H9 (cell line): Measurements from ENCODE around the gene EFCC1. TPM values are rescaled to one million over a fixed set of nuclear protein-coding genes. Genes with fewer than 3 reads are reported as not detected.

Source experiments
- DNase-seq: peaks from one replicate; pipeline ENCODE4 v3.0.0-alpha.2; 2017
- H2AFZ ChIP-seq: one replicate; pipeline ENCODE4 v1.6.1; 2013; ENCODE audit warnings: mild to moderate bottlenecking, low read length, control low read depth, moderate library complexity
- H2AK5ac ChIP-seq: 2 replicates; pipeline ENCODE4 v1.6.1; 2013; ENCODE audit warnings: low read length, control low read depth, mixed read lengths; ENCODE audit not compliant: insufficient read length
- H2BK120ac ChIP-seq: one replicate; pipeline ENCODE4 v1.6.1; 2013; ENCODE audit warnings: low read depth, mild to moderate bottlenecking, low read length, control low read depth, inconsistent platforms; ENCODE audit not compliant: poor library complexity, severe bottlenecking
- H2BK12ac ChIP-seq: 2 replicates; pipeline ENCODE4 v1.6.1; 2013; ENCODE audit warnings: low read length, control low read depth, mixed read lengths, low read depth; ENCODE audit not compliant: insufficient read length
- H2BK15ac ChIP-seq: 2 replicates; pipeline ENCODE4 v1.6.1; 2013; ENCODE audit warnings: low read depth, low read length, control low read depth
- H2BK20ac ChIP-seq: one replicate; pipeline ENCODE4 v1.6.1; 2013; ENCODE audit warnings: low read depth, mild to moderate bottlenecking, low read length, control low read depth, inconsistent platforms; ENCODE audit not compliant: poor library complexity, severe bottlenecking
- H2BK5ac ChIP-seq: 2 replicates; pipeline ENCODE4 v1.6.1; 2013; ENCODE audit warnings: low read length, control low read depth, mixed read lengths; ENCODE audit not compliant: insufficient read length
- H3K14ac ChIP-seq: 2 replicates; pipeline ENCODE4 v1.6.1; 2013; ENCODE audit warnings: low read length, control low read depth; ENCODE audit not compliant: insufficient read depth
- H3K18ac ChIP-seq: 2 replicates; pipeline ENCODE4 v1.6.1; 2013; ENCODE audit warnings: low read depth, mild to moderate bottlenecking, mixed read lengths, low read length, control low read depth; ENCODE audit not compliant: insufficient read length
- H3K23ac ChIP-seq: 2 replicates; pipeline ENCODE4 v1.6.1; 2013; ENCODE audit warnings: low read length, control low read depth, mixed read lengths, low read depth; ENCODE audit not compliant: insufficient read length
- H3K23me2 ChIP-seq: 2 replicates; pipeline ENCODE4 v1.6.1; 2013; ENCODE audit warnings: low read depth, mild to moderate bottlenecking, mixed read lengths, low read length, control low read depth; ENCODE audit not compliant: insufficient read length, poor library complexity, severe bottlenecking
- H3K27ac ChIP-seq: 2 replicates; pipeline ENCODE4 v1.5.1; 2013; ENCODE audit warnings: low read length, control low read depth, mixed read lengths, low read depth; ENCODE audit not compliant: insufficient read length
- H3K27me3 ChIP-seq: 2 replicates; pipeline ENCODE4 v1.6.1; 2013; ENCODE audit warnings: low read length, control low read depth, inconsistent platforms; ENCODE audit not compliant: insufficient read depth
- H3K4ac ChIP-seq: 2 replicates; pipeline ENCODE4 v1.6.1; 2013; ENCODE audit warnings: low read depth, mild to moderate bottlenecking, control low read depth, inconsistent platforms, low read length, moderate library complexity
- H3K4me1 ChIP-seq: 2 replicates; pipeline ENCODE4 v1.6.1; 2013; ENCODE audit warnings: low read length, control low read depth, inconsistent platforms; ENCODE audit not compliant: insufficient read depth
- H3K4me2 ChIP-seq: 2 replicates; pipeline ENCODE4 v1.6.1; 2013; ENCODE audit warnings: low read length, control low read depth, mixed read lengths; ENCODE audit not compliant: insufficient read length, insufficient read depth
- H3K56ac ChIP-seq: 2 replicates; pipeline ENCODE4 v1.6.1; 2013; ENCODE audit warnings: low read depth, mild to moderate bottlenecking, mixed read lengths, low read length, control low read depth; ENCODE audit not compliant: insufficient read length
- H3K79me1 ChIP-seq: 2 replicates; pipeline ENCODE4 v1.6.1; 2013; ENCODE audit warnings: low read depth, mild to moderate bottlenecking, moderate library complexity, low read length, control low read depth, inconsistent platforms; ENCODE audit not compliant: insufficient read depth, poor library complexity, severe bottlenecking
- H3K79me2 ChIP-seq: 2 replicates; pipeline ENCODE4 v1.6.1; 2013; ENCODE audit warnings: low read length, control low read depth, inconsistent platforms; ENCODE audit not compliant: insufficient read depth
- H3K9ac ChIP-seq: 2 replicates; pipeline ENCODE4 v1.6.1; 2013; ENCODE audit warnings: low read length, control low read depth, mixed read lengths; ENCODE audit not compliant: insufficient read length; ENCODE audit errors: extremely low read depth
- H3K9me3 ChIP-seq: one replicate; pipeline ENCODE4 v1.6.1; 2013; ENCODE audit warnings: low read depth, low read length, inconsistent platforms; ENCODE audit not compliant: control insufficient read depth
- H3T11ph ChIP-seq: one replicate; pipeline ENCODE4 v1.6.1; 2013; ENCODE audit warnings: mild to moderate bottlenecking, low read length, control low read depth, inconsistent platforms
- H4K20me1 ChIP-seq: one replicate; pipeline ENCODE4 v1.6.1; 2013; ENCODE audit not compliant: control insufficient read depth, insufficient read length, insufficient read depth
- H4K5ac ChIP-seq: 2 replicates; pipeline ENCODE4 v1.6.1; 2013; ENCODE audit warnings: low read depth, mild to moderate bottlenecking, mixed read lengths, low read length, control low read depth; ENCODE audit not compliant: insufficient read length
- H4K8ac ChIP-seq: replicated peaks from 2 replicates; pipeline ENCODE4 v1.6.1; 2013; ENCODE audit warnings: low read length, control low read depth, mixed read lengths, low read depth; ENCODE audit not compliant: insufficient read length
- H4K91ac ChIP-seq: 2 replicates; pipeline ENCODE4 v1.6.1; 2013; ENCODE audit warnings: low read depth, mild to moderate bottlenecking, moderate library complexity, mixed read lengths, low read length, control low read depth; ENCODE audit not compliant: insufficient read length
- H3K27ac Mint-ChIP-seq, 3 experiments: 2 replicates in 2 of 3; 3 replicates in 1 of 3; pipeline ENCODE4 v1.8.0; 2020 to 2021; ENCODE audit warnings: mixed read lengths in 3 of 3, mild to moderate bottlenecking in 1 of 3, moderate library complexity in 1 of 3
- H3K27me3 Mint-ChIP-seq: 2 replicates; pipeline ENCODE4 v1.8.0; 2021; ENCODE audit warnings: low read depth, mild to moderate bottlenecking, moderate library complexity, mixed read lengths
- H3K36me3 Mint-ChIP-seq, 3 experiments: 2 replicates in 2 of 3; 3 replicates in 1 of 3; pipeline ENCODE4 v1.8.0; 2020 to 2021; ENCODE audit warnings: low read depth in 3 of 3, mixed read lengths in 3 of 3; ENCODE audit not compliant: insufficient read depth in 1 of 3
- H3K4me1 Mint-ChIP-seq, 2 experiments: 2 replicates each; pipeline ENCODE4 v1.8.0; 2020; ENCODE audit warnings: mixed read lengths in 2 of 2
- H3K4me3 Mint-ChIP-seq, 2 experiments: 2 replicates in 1 of 2; 3 replicates in 1 of 2; pipeline ENCODE4 v1.8.0; 2020 to 2021; ENCODE audit warnings: mild to moderate bottlenecking in 2 of 2, mixed read lengths in 2 of 2, moderate library complexity in 1 of 2
- H3K9me3 Mint-ChIP-seq, 2 experiments: 2 replicates in 1 of 2; 3 replicates in 1 of 2; pipeline ENCODE4 v1.8.0; 2020; ENCODE audit warnings: mild to moderate bottlenecking in 2 of 2, mixed read lengths in 2 of 2, moderate library complexity in 1 of 2
- CTCF ChIP-seq: fragments of 200-600 bp; sonication (generic); conservative IDR thresholded peaks from 3 replicates; pipeline ENCODE4 v1.8.0; 2021; ENCODE audit warnings: antibody characterized with exemption, mild to moderate bottlenecking
- WGBS: extraction: QIAGEN DNeasy Blood & Tissue Kit; methylation state at CpG from one replicate; pipeline ENCODE4 v1.1.7; 2013; ENCODE audit warnings: missing lambda C conversion rate, low lambda C conversion rate, mixed read lengths; ENCODE audit not compliant: insufficient read length; ENCODE audit errors: extremely low coverage; 5-methylcytosine and 5-hydroxymethylcytosine counted together
- total RNA-seq: library from RNA; stranded (reverse); gene quantifications from 2 replicates; pipeline ENCODE4 v1.2.1, GENCODE V29; 2021

The EFCC1 gene
- total RNA-seq, 1 experiment from 2014 or later = 0.09 TPM

GRCh38 chr3:129070086-129070885 is 69.2 kb downstream of the EFCC1 start:
- H2BK5ac ChIP-seq = no peak overlapping the region
- H3K4me3 Mint-ChIP-seq = no peak overlapping the region
- no CpG with 5 or more reads among the region's 8 CpGs for WGBS
- no peak overlapping the region; a peak in 1 of 7 replicates for H3K27ac Mint-ChIP-seq
- H2BK120ac ChIP-seq = no peak overlapping the region
- H4K91ac ChIP-seq = no peak overlapping the region
- H3K4ac ChIP-seq = no peak overlapping the region
- H3K9ac ChIP-seq = no peak overlapping the region
- H3K23me2 ChIP-seq = no peaks in the 10 kb centered on the region
- no peaks in the 10 kb centered on the region for H4K20me1 ChIP-seq
- H3K9me3 ChIP-seq = no peaks in the 10 kb centered on the region
- H3K23ac ChIP-seq = no peak overlapping the region
- TF ChIP-seq CTCF = no peak
- no peaks in the 10 kb centered on the region for H3K4me1 Mint-ChIP-seq
- H3K9me3 Mint-ChIP-seq = peaks cover 0 to 2% of the 10 kb centered on the region in 2 experiments; a peak in 1 of 5 replicates
- H4K8ac ChIP-seq = no peak overlapping the region
- no peaks in the 10 kb centered on the region for H3K27me3 ChIP-seq
- no peak overlapping the region for H2AFZ ChIP-seq
- no peaks in the 10 kb centered on the region for H3K79me2 ChIP-seq
- no peaks in the 10 kb centered on the region for H3K79me1 ChIP-seq
- H2BK12ac ChIP-seq = no peak overlapping the region
- no peak overlapping the region for H3K14ac ChIP-seq
- H3K4me1 ChIP-seq = no peaks in the 10 kb centered on the region
- H2AK5ac ChIP-seq = no peak overlapping the region
- no peak for DNase-seq
- H3K18ac ChIP-seq = no peak overlapping the region
- H2BK15ac ChIP-seq = no peak overlapping the region
- peaks cover 5% of the 10 kb centered on the region for H3K27me3 Mint-ChIP-seq
- no peaks in the 10 kb centered on the region for H3K36me3 Mint-ChIP-seq
- no peak overlapping the region for H3T11ph ChIP-seq
- no peak overlapping the region for H2BK20ac ChIP-seq
- H3K56ac ChIP-seq = no peak overlapping the region
- H4K5ac ChIP-seq = no peak overlapping the region
- H3K4me2 ChIP-seq = no peak overlapping the region
- no peak overlapping the region for H3K27ac ChIP-seq
